Vagina (tissue), 2 donors: ENCODE results near the gene SLC25A24. TPM values are rescaled to one million over a fixed set of nuclear protein-coding genes. Genes with fewer than 3 reads are reported as not detected.

Experiments
- DNase-seq, 2 donors: peaks; one replicate each; pipeline ENCODE4 v3.0.0-alpha.2; 2017; ENCODE audit errors: extremely low spot score in 2 of 2
- H3K27ac ChIP-seq: fragments of 200-600 bp; sonication (generic); one replicate; pipeline ENCODE4 v1.5.1; 2019
- H3K27me3 ChIP-seq: fragments of 200-600 bp; sonication (generic); one replicate; pipeline ENCODE4 v1.5.1; 2019
- H3K36me3 ChIP-seq, 2 donors: fragments of 200-600 bp; sonication (generic); one replicate each; pipeline ENCODE4 v1.5.1; 2017 to 2019
- H3K4me1 ChIP-seq: fragments of 200-600 bp; sonication (generic); one replicate; pipeline ENCODE4 v1.5.1; 2019
- H3K4me3 ChIP-seq, 2 donors: fragments of 200-600 bp; sonication (generic); 1 replicate in 1 of 2; 2 replicates in 1 of 2; pipeline ENCODE4 v1.5.1; 2016 to 2019
- H3K9me3 ChIP-seq: fragments of 200-600 bp; sonication (generic); one replicate; pipeline ENCODE4 v1.5.1; 2019
- POLR2A ChIP-seq, 2 donors: fragments of 450-650 bp; IDR thresholded peaks; one replicate each; pipeline ENCODE4 v1.6.1; 2017; ENCODE audit warnings: antibody characterized with exemption in 2 of 2, mild to moderate bottlenecking in 2 of 2, moderate library complexity in 2 of 2
- POLR2AphosphoS5 ChIP-seq, 2 donors: sonication (generic); formaldehyde crosslinking; IDR thresholded peaks; one replicate each; pipeline ENCODE4 v1.9.0; 2017; ENCODE audit warnings: antibody characterized with exemption in 2 of 2, mild to moderate bottlenecking in 2 of 2, low read depth in 1 of 2; ENCODE audit not compliant: insufficient read depth in 1 of 2
- intact Hi-C: fragments of 100-400 bp; cut with DNase I; formaldehyde crosslinking; loops from one replicate; pipeline ENCODE4 v1.15.1; 2023
- total RNA-seq: library from RNA; depleted of rRNA; stranded (reverse); fragments of >200 nt; gene quantifications from one replicate; pipeline ENCODE4 v1.2.3, GENCODE V29; 2016
- TF ChIP-seq, protein P1 (sequence below), 3 experiments: fragments of 450-650 bp in 2 of 3; fragments of 200-600 bp in 1 of 3; sonication (generic) in 1 of 3; IDR thresholded peaks; one replicate each; pipeline ENCODE4 v1.5.1; 2017 to 2019; ENCODE audit warnings: antibody characterized with exemption in 3 of 3, mild to moderate bottlenecking in 2 of 3, moderate library complexity in 2 of 3

The SLC25A24 gene
- total RNA-seq, 1 donor from 2014 or later = 30.7 TPM

DNA sequence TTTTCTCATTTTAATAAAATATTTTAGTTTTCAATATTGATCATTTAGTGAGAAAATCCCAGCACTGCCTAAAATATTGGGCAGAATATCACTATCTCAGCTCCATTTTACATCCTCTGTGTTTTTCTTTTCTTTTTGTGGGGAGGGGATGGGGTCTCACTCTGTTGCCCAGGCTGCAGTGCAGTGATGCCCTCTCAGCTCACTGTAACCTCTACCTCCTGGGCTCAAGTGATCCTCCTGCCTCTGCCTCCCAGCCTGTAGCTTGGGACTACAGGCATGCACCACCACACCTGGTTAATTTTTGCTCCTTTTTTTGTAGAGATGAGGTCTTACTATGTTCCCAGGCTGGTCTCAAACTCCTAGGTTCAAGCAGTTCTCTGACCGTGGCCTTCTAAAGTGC is 76.1 kb downstream of the SLC25A24 start:
- no peak overlapping the region for H3K27ac ChIP-seq
- H3K4me3 ChIP-seq = no peak overlapping the region
- no peaks in the 10 kb centered on the region for H3K4me1 ChIP-seq
- H3K9me3 ChIP-seq = no peaks in the 10 kb centered on the region
- no peaks in the 10 kb centered on the region for H3K36me3 ChIP-seq
- no peaks in the 10 kb centered on the region for H3K27me3 ChIP-seq
- no peak for DNase-seq
- TF ChIP-seq POLR2A (IDR thresholded peaks at IDR 0.05) = no peak
- intact Hi-C loops = loop anchor here (2.0 kb wide), 1 partner anchor 341 kb away; no protein-coding TSS in a partner anchor

DNA sequence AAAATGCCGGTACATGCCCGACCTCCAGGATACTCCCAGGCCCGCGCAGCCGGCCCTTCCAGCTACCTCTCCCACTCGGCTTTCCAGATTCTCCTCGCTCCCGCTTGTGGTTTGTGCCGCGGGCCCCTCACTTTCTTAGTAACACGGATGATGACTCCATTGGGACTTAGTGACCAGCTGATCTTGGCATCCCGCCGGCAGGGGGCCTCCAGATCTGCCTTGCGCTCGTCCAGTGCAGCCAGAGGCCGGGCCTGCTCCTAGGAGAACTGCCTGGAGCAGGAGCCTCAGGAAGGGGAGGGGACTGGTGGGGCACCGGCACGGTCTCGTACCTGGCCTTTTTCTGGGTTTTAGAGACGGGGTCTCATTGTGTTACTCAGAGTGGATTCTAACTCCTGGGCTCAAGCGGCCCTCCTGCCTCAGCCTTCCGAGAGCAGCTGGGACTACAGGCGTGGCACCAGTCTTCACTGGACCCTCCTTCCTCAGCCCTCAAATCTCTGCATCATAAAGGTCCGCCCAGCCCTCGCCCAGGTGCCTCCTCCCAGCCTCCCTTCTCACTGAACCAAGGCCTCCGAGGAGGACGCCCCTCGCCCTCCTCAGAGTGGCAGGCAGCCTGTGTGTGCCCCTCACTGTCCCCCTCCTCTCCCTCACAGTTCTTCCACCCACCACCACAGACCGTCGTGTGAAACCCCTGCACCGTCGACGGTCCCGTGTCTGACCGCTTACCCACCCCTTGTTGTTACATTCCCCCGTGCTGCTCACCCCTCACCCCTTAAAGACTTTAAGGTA is 78.6 kb downstream of the SLC25A24 start:
- Histone ChIP-seq H3K4me3 (no peak overlapping the region), H3K9me3 (no peaks in the 10 kb centered on the region), H3K27me3 (no peaks in the 10 kb centered on the region), H3K27ac (no peak overlapping the region), H3K4me1 (peaks cover 3% of the 10 kb centered on the region), H3K36me3 (no peaks in the 10 kb centered on the region)
- no peak for DNase-seq
- TF ChIP-seq POLR2A (IDR thresholded peaks at IDR 0.05) = no peak
- TF ChIP-seq, protein P1, sequence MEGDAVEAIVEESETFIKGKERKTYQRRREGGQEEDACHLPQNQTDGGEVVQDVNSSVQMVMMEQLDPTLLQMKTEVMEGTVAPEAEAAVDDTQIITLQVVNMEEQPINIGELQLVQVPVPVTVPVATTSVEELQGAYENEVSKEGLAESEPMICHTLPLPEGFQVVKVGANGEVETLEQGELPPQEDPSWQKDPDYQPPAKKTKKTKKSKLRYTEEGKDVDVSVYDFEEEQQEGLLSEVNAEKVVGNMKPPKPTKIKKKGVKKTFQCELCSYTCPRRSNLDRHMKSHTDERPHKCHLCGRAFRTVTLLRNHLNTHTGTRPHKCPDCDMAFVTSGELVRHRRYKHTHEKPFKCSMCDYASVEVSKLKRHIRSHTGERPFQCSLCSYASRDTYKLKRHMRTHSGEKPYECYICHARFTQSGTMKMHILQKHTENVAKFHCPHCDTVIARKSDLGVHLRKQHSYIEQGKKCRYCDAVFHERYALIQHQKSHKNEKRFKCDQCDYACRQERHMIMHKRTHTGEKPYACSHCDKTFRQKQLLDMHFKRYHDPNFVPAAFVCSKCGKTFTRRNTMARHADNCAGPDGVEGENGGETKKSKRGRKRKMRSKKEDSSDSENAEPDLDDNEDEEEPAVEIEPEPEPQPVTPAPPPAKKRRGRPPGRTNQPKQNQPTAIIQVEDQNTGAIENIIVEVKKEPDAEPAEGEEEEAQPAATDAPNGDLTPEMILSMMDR (IDR thresholded peaks at IDR 0.05) = no peak
- TF ChIP-seq POLR2AphosphoS5 (IDR thresholded peaks at IDR 0.05; ENCODE audit: insufficient read depth in 1 of 2, low read depth in 1 of 2) = no peak
- intact Hi-C loops = no loop called here

DNA sequence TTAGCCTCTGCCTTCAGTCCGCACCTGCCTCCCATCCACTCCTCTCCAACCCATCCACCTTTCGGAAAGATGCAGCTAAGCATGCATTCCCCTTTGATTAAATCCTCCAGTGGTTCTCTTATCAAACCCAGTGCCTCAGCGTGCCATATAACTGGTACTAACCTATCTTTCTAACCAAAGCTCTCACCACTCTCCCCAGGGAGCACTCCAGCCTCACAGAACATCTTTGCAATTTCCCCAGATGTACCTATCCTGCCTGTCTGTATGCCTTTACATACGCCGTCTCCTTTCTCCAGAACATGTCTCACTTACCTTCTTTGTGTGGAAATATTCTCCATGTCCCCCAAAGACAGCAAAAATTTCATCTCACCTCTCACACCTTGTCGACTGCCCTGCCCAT is 80.0 kb downstream of the SLC25A24 start:
- intact Hi-C loops = no loop called here
- H3K36me3 ChIP-seq = no peaks in the 10 kb centered on the region

DNA sequence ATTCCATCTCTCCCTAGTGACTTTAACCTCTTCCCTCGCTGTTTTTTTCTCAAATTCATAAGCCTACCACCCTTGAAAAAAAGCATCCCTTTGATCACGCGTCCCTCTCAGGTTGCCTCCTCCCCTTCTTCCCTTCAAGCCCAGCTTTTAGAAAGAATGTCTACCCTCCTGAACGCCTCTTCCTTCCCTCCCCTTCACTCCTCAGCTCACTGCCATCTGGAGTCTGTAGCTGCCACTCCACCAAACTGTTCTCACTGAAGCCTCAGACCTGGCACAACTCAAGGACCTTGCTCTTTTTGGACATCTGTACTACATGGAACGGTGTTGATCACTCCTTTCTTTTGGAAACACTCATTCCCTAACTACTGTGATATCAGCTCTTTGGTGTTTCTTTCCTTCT is 80.6 kb downstream of the SLC25A24 start:
- Histone ChIP-seq H3K36me3 (no peaks in the 10 kb centered on the region), H3K4me1 (peaks cover 3% of the 10 kb centered on the region), H3K27ac (no peak overlapping the region), H3K4me3 (no peak overlapping the region), H3K9me3 (no peaks in the 10 kb centered on the region), H3K27me3 (no peaks in the 10 kb centered on the region)
- no peak for DNase-seq
- no peak for TF ChIP-seq POLR2A (IDR thresholded peaks at IDR 0.05)
- TF ChIP-seq, protein P1 (IDR thresholded peaks at IDR 0.05) = no peak
- no peak for TF ChIP-seq POLR2AphosphoS5 (IDR thresholded peaks at IDR 0.05; ENCODE audit: insufficient read depth in 1 of 2, low read depth in 1 of 2)
- intact Hi-C loops = no loop called here

More for the DNA sequence above, 80.0 kb downstream of the SLC25A24 start:
- Histone ChIP-seq H3K27ac (no peak overlapping the region), H3K9me3 (no peaks in the 10 kb centered on the region), H3K4me3 (no peak overlapping the region), H3K27me3 (no peaks in the 10 kb centered on the region), H3K4me1 (peaks cover 3% of the 10 kb centered on the region)
- DNase-seq = no peak
- TF ChIP-seq, protein P1 (IDR thresholded peaks at IDR 0.05) = no peak
- no peak for TF ChIP-seq POLR2A (IDR thresholded peaks at IDR 0.05)
- TF ChIP-seq POLR2AphosphoS5 (IDR thresholded peaks at IDR 0.05; ENCODE audit: insufficient read depth in 1 of 2, low read depth in 1 of 2) = no peak

DNA sequence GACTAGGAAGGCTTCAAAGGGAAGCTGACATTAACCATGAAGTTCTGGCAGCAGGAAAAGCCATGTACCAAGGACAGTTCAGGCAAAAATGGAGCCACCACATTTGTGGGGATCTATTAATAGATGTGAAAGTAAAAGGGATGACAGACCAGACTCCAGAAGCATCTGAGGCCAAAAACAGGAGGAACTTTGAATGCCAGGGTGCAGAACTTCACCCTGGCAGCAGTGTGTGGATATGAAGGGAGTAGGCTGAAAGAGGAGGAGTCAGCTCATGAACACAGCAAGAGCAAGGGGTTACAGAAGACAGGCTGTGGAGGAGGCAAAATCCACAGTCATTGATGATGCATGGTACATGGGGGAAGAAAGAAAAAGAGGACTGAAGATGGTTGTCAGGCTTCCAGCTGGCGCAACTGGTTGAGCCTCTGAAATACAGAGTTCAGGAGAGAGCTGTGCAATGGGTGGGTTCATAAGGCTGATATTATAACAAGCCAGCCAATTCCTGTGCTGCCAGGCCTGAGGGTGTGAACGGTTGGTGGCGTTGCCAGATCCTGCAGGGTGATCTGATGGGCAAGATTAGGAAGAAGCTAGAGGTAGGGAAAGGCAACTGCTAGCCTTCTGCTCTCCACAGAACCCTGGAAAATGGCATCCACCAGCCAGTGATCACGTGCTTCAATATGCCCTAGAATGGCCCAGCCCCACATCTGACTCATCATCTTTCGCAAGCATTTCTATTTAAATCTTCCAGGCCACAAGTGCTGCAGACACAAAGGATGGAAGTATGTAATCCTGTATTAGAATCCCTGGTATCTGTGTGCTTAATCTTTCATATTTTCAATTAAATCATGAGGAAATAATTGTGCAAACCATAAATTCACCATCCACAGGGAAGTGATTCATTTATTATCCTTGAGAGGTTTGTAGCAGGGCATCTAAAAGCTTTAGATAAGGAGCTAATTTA is 81.9 kb downstream of the SLC25A24 start:
- no peaks in the 10 kb centered on the region for H3K36me3 ChIP-seq
- no peak overlapping the region for H3K4me3 ChIP-seq
- TF ChIP-seq POLR2AphosphoS5 (IDR thresholded peaks at IDR 0.05; ENCODE audit: insufficient read depth in 1 of 2, low read depth in 1 of 2) = no peak
- TF ChIP-seq, protein P1 (IDR thresholded peaks at IDR 0.05) = no peak
- TF ChIP-seq POLR2A (IDR thresholded peaks at IDR 0.05) = no peak
- H3K4me1 ChIP-seq = peaks cover 3% of the 10 kb centered on the region
- intact Hi-C loops = no loop called here
- H3K27ac ChIP-seq = no peak overlapping the region
- no peaks in the 10 kb centered on the region for H3K9me3 ChIP-seq
- no peaks in the 10 kb centered on the region for H3K27me3 ChIP-seq
- no peak for DNase-seq
